ENCODE data around the gene LMAN2L.

GRCh38 chr2:96689431-96689991 lies 50.4 kb downstream of the LMAN2L start:
- no peak for TF ChIP-seq EP300 (IDR thresholded peaks at IDR 0.05)
- TF ChIP-seq POLR2A (IDR thresholded peaks at IDR 0.05): no peak
- TF ChIP-seq CTCF (IDR thresholded peaks at IDR 0.05): no peak
- TF ChIP-seq POLR2AphosphoS5 (IDR thresholded peaks at IDR 0.05): no peak
